HCT116 (cell line): ENCODE measurements around the gene ROR2. TPM values are rescaled to one million over a fixed set of nuclear protein-coding genes. Genes with fewer than 3 reads are reported as not detected.

ENCODE experiments used
- ATAC-seq: fragments of 200-7000 bp; cut with Tn5 transposase; 2 replicates; pipeline ENCODE4 v1.9.1; 2020; ENCODE audit warnings: mild to moderate bottlenecking, moderate library complexity
- BruUV-seq: library from RNA; stranded (reverse); fragments of 400-500 nt; replicated peaks from 2 replicates; lab custom pipeline; 2021; lab: Mats Ljungman, UMichigan
- CTCF ChIA-PET: fragments of 300-600 bp; sonication (Branson Sonifier 250); formaldehyde crosslinking; loops from one replicate; lab custom pipeline; 2021; ENCODE audit warnings: antibody characterized with exemption; lab: Charles Lee
- POLR2A ChIA-PET: fragments of 300-600, 350-600 bp; sonication (Branson Sonifier 250); formaldehyde crosslinking; loops from one replicate; lab custom pipeline; 2021; ENCODE audit warnings: antibody characterized with exemption; lab: Charles Lee
- RAD21 ChIA-PET, 2 experiments: fragments of 300-600 bp; sonication (Branson Sonifier 250); formaldehyde crosslinking; loops; one replicate each; lab custom pipeline; 2023; ENCODE audit warnings: low total read pairs in 2 of 2; ENCODE audit not compliant: uncharacterized antibody in 2 of 2, unreplicated experiment in 2 of 2, low non-redundant PET in 1 of 2; lab: Charles Lee
- DNase-seq: peaks from one replicate; pipeline ENCODE4 v3.0.0-alpha.2; 2010; ENCODE audit warnings: low read depth, low spot score
- H2AFZ ChIP-seq: fragments of 200-600 bp; shearing (Covaris generic), sonication (generic); 2 replicates; pipeline ENCODE4 v1.6.1; 2017; ENCODE audit warnings: low read depth, mixed run types, mixed read lengths, antibody characterized with exemption, low read length; ENCODE audit not compliant: poor library complexity, severe bottlenecking
- H3K27ac ChIP-seq: 2 replicates; pipeline ENCODE4 v1.5.1; 2012; ENCODE audit warnings: low read depth, low read length
- H3K27me3 ChIP-seq: fragments of 200-600 bp; sonication (generic); 2 replicates; pipeline ENCODE4 v1.6.1; 2016; ENCODE audit warnings: mixed run types, low read length, mixed read lengths; ENCODE audit not compliant: insufficient read depth
- H3K36me3 ChIP-seq, 2 experiments: fragments of 200-500 bp in 1 of 2; fragments of 200-600 bp in 1 of 2; sonication (Bioruptor generic) in 1 of 2; sonication (generic) in 1 of 2; 2 replicates each; pipeline versions ENCODE4 v1.5.1 to v1.6.1; 2014 to 2016; ENCODE audit warnings: low read length in 2 of 2, inconsistent platforms in 1 of 2, mixed read lengths in 1 of 2, mixed run types in 1 of 2; ENCODE audit not compliant: insufficient read depth in 2 of 2, control insufficient read depth in 1 of 2
- H3K4me1 ChIP-seq, 2 experiments: fragments of 200-600 bp in 1 of 2; sonication (generic) in 1 of 2; 2 replicates each; pipeline versions ENCODE4 v1.5.1 to v1.6.1; 2012 to 2017; ENCODE audit warnings: low read length in 2 of 2, inconsistent platforms in 1 of 2, mild to moderate bottlenecking in 1 of 2, mixed read lengths in 1 of 2, mixed run types in 1 of 2, moderate library complexity in 1 of 2; ENCODE audit not compliant: insufficient read depth in 2 of 2, control insufficient read depth in 1 of 2
- H3K4me2 ChIP-seq: fragments of 200-600 bp; sonication (generic); 2 replicates; pipeline ENCODE4 v1.6.1; 2017; ENCODE audit warnings: mixed run types, low read length, mixed read lengths
- H3K4me3 ChIP-seq, 2 experiments: fragments of 200-600 bp in 1 of 2; sonication (generic) in 1 of 2; replicated peaks in 1 of 2; 2 replicates each; pipeline ENCODE4 v1.5.1; 2011 to 2016; ENCODE audit warnings: low read length in 2 of 2, control low read depth in 1 of 2, low read depth in 1 of 2, mild to moderate bottlenecking in 1 of 2, mixed read lengths in 1 of 2, mixed run types in 1 of 2
- H3K79me2 ChIP-seq: fragments of 200-600 bp; sonication (generic); 2 replicates; pipeline ENCODE4 v1.6.1; 2017; ENCODE audit warnings: mild to moderate bottlenecking, mixed run types, low read length, moderate library complexity, mixed read lengths; ENCODE audit not compliant: insufficient read depth
- H3K9ac ChIP-seq: fragments of 200-600 bp; sonication (generic); 2 replicates; pipeline ENCODE4 v1.6.1; 2016; ENCODE audit warnings: low read length, mixed read lengths
- H3K9me2 ChIP-seq: fragments of 200-600 bp; sonication (generic), shearing (Covaris generic); 2 replicates; pipeline ENCODE4 v1.6.1; 2017; ENCODE audit warnings: mixed run types, mild to moderate bottlenecking, moderate library complexity; ENCODE audit not compliant: insufficient read depth
- H3K9me3 ChIP-seq, 2 experiments: fragments of 200-500 bp in 1 of 2; fragments of 200-600 bp in 1 of 2; sonication (Bioruptor generic) in 1 of 2; sonication (generic) in 1 of 2; 2 replicates each; pipeline ENCODE4 v1.6.1; 2014 to 2017; ENCODE audit warnings: low read length in 2 of 2, mixed read lengths in 2 of 2, inconsistent platforms in 1 of 2, low read depth in 1 of 2, mild to moderate bottlenecking in 1 of 2, mixed run types in 1 of 2, moderate library complexity in 1 of 2; ENCODE audit not compliant: control insufficient read depth in 1 of 2, insufficient read depth in 1 of 2
- H4K20me1 ChIP-seq: fragments of 200-600 bp; sonication (generic), shearing (Covaris generic); 2 replicates; pipeline ENCODE4 v1.6.1; 2017; ENCODE audit warnings: mixed run types, mild to moderate bottlenecking, moderate library complexity; ENCODE audit not compliant: insufficient read depth
- EZH2phosphoT487 ChIP-seq: fragments of 200-600 bp; IDR thresholded peaks from 2 replicates; pipeline ENCODE4 v1.6.1; 2018; ENCODE audit warnings: antibody characterized with exemption, borderline replicate concordance
- JUND ChIP-seq: IDR thresholded peaks from 2 replicates; pipeline ENCODE4 v1.6.1; 2012
- RAD21 ChIP-seq: IDR thresholded peaks from 2 replicates; pipeline ENCODE4 v1.6.1; 2012; ENCODE audit warnings: low read depth, mild to moderate bottlenecking
- TCF7L2 ChIP-seq: IDR thresholded peaks from 2 replicates; pipeline ENCODE4 v1.7.0; 2011; ENCODE audit warnings: borderline replicate concordance, inconsistent platforms; ENCODE audit not compliant: insufficient read depth, insufficient read length; ENCODE audit errors: extremely low read depth
- YY1 ChIP-seq: IDR thresholded peaks from 2 replicates; pipeline ENCODE4 v1.6.1; 2011; ENCODE audit warnings: low read length, low read depth, moderate library complexity, mild to moderate bottlenecking; ENCODE audit not compliant: insufficient replicate concordance; ENCODE audit errors: extremely low read depth
- ZNF274 ChIP-seq: fragments of 200-500 bp; sonication (Bioruptor generic); IDR thresholded peaks from 2 replicates; pipeline ENCODE4 v1.6.1; 2014; ENCODE audit warnings: mild to moderate bottlenecking, low read depth, low read length, inconsistent platforms
- intact Hi-C: fragments of 100-400 bp; cut with micrococcal nuclease; formaldehyde crosslinking; loops from 2 replicates; pipeline ENCODE4 v1.10.0; 2022
- total RNA-seq: library from RNA; stranded (reverse); gene quantifications from one replicate; pipeline ENCODE4 v1.2.1, GENCODE V29; 2021; ENCODE audit not compliant: unreplicated experiment
- TF ChIP-seq, protein P1 (sequence below), 3 experiments: fragments of 200-600 bp in 1 of 3; sonication (generic) in 1 of 3; IDR thresholded peaks in 2 of 3; conservative IDR thresholded peaks in 1 of 3; 2 replicates each; pipeline ENCODE4 v1.5.1; 2012 to 2017; ENCODE audit warnings: low read depth in 2 of 3, low read length in 2 of 3, antibody characterized with exemption in 1 of 3, borderline replicate concordance in 1 of 3, control low read depth in 1 of 3, mild to moderate bottlenecking in 1 of 3, mixed read lengths in 1 of 3, mixed run types in 1 of 3, moderate library complexity in 1 of 3; ENCODE audit not compliant: insufficient read depth in 1 of 3
- TF ChIP-seq, protein P2 (sequence below): IDR thresholded peaks from 2 replicates; pipeline ENCODE4 v1.6.1; 2012; ENCODE audit warnings: low read depth

The ROR2 gene
- total RNA-seq, 1 experiment from 2014 or later = 15.7 TPM

DNA sequence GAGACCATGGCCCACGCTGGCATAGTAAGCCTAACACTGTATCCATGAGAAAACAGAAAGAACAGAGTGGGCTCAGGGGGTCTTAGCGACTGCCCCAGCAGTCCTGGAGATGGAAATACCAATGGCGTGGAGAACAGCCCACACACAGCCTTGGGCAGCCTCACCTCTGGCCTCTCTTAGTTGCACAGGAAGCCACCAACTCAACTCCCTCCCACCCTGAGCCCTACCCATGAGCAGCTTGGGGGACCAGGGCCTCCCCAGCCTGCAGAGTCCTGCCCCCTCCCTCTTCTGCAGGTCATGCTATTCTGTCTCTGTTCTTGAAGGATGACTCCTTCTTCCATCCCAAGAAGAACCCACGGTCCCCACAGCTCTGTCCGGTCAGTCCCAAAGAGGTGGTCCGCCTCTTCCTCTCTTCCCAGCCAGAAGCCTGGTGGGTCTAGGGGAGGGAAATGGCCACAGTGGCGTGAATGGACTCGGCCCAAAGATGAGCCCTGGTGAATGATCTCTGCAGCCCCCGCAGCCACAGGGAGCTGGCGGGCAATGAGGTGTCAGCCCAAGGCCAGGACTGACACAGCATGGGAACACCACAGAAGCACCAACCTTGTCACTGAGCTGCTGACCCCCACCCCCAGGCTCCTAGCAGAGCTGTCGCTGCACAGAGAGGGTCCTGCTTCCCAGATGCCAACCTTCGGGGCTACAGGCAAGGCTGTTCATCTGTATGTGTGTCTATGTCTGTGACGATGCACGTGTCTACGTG is 131.2 kb downstream of the ROR2 start:
- H3K79me2 ChIP-seq = peaks cover 2% of the 10 kb centered on the region; the same call in 1 of the 2 replicates
- no peaks in the 10 kb centered on the region for H4K20me1 ChIP-seq
- H3K9ac ChIP-seq = no peak overlapping the region
- H3K9me3 ChIP-seq = no peaks in the 10 kb centered on the region
- no TSS peak for BruUV-seq
- H3K4me3 ChIP-seq = no peak overlapping the region
- H3K27me3 ChIP-seq = no peaks in the 10 kb centered on the region
- ChIA-PET RAD21 (no interaction called here), CTCF (no interaction called here), POLR2A (no interaction called here)
- no peak for DNase-seq
- no peaks in the 10 kb centered on the region for H3K4me1 ChIP-seq
- no peak overlapping the region for H2AFZ ChIP-seq
- intact Hi-C loops = no loop called here
- H3K9me2 ChIP-seq = no peaks in the 10 kb centered on the region
- TF ChIP-seq TCF7L2 (no peak), JUND (no peak), YY1 (no peak), EZH2phosphoT487 (no peak), RAD21 (no peak), ZNF274 (no peak)
- TF ChIP-seq, protein P1, sequence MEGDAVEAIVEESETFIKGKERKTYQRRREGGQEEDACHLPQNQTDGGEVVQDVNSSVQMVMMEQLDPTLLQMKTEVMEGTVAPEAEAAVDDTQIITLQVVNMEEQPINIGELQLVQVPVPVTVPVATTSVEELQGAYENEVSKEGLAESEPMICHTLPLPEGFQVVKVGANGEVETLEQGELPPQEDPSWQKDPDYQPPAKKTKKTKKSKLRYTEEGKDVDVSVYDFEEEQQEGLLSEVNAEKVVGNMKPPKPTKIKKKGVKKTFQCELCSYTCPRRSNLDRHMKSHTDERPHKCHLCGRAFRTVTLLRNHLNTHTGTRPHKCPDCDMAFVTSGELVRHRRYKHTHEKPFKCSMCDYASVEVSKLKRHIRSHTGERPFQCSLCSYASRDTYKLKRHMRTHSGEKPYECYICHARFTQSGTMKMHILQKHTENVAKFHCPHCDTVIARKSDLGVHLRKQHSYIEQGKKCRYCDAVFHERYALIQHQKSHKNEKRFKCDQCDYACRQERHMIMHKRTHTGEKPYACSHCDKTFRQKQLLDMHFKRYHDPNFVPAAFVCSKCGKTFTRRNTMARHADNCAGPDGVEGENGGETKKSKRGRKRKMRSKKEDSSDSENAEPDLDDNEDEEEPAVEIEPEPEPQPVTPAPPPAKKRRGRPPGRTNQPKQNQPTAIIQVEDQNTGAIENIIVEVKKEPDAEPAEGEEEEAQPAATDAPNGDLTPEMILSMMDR (IDR thresholded peaks at IDR 0.05 in 2 of 3, conservative IDR thresholded peaks at IDR 0.05 in 1 of 3; ENCODE audit: borderline replicate concordance in 1 of 3, insufficient read depth in 1 of 3, low read depth in 2 of 3, low read length in 2 of 3) = no peak
- TF ChIP-seq, protein P2, sequence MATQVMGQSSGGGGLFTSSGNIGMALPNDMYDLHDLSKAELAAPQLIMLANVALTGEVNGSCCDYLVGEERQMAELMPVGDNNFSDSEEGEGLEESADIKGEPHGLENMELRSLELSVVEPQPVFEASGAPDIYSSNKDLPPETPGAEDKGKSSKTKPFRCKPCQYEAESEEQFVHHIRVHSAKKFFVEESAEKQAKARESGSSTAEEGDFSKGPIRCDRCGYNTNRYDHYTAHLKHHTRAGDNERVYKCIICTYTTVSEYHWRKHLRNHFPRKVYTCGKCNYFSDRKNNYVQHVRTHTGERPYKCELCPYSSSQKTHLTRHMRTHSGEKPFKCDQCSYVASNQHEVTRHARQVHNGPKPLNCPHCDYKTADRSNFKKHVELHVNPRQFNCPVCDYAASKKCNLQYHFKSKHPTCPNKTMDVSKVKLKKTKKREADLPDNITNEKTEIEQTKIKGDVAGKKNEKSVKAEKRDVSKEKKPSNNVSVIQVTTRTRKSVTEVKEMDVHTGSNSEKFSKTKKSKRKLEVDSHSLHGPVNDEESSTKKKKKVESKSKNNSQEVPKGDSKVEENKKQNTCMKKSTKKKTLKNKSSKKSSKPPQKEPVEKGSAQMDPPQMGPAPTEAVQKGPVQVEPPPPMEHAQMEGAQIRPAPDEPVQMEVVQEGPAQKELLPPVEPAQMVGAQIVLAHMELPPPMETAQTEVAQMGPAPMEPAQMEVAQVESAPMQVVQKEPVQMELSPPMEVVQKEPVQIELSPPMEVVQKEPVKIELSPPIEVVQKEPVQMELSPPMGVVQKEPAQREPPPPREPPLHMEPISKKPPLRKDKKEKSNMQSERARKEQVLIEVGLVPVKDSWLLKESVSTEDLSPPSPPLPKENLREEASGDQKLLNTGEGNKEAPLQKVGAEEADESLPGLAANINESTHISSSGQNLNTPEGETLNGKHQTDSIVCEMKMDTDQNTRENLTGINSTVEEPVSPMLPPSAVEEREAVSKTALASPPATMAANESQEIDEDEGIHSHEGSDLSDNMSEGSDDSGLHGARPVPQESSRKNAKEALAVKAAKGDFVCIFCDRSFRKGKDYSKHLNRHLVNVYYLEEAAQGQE = no peak
- H3K36me3 ChIP-seq = no peaks in the 10 kb centered on the region
- H3K27ac ChIP-seq = no peak overlapping the region
- H3K4me2 ChIP-seq = no peak overlapping the region
- no peak for ATAC-seq
